DND-41 (cell line): ENCODE measurements around the gene PTER.

ENCODE experiments used
- CTCF ChIP-seq: IDR thresholded peaks from 2 replicates; pipeline ENCODE4 v1.5.1; 2012; ENCODE audit warnings: borderline replicate concordance, low read length, moderate library complexity, mild to moderate bottlenecking; ENCODE audit not compliant: poor library complexity, severe bottlenecking; ENCODE audit errors: extremely low read depth
- EZH2 ChIP-seq: IDR thresholded peaks from 3 replicates; pipeline ENCODE4 v1.6.1; 2012; ENCODE audit warnings: borderline replicate concordance, low read depth, mild to moderate bottlenecking, moderate library complexity, low read length, inconsistent platforms; ENCODE audit not compliant: severe bottlenecking

GRCh38 chr10:16436367-16436757 lies 448 bp upstream of the PTER start:
- TF ChIP-seq CTCF (no peak), EZH2 (no peak)
